GM12874 (cell line): ENCODE measurements around the gene GLE1.

Experiments
- TF ChIP-seq, protein P1 (sequence below): IDR thresholded peaks from 2 replicates; pipeline ENCODE4 v1.5.1; 2011; ENCODE audit warnings: low read depth, mild to moderate bottlenecking, control low read depth, low read length, moderate library complexity; ENCODE audit not compliant: insufficient read depth

GLE1 gene

DNA sequence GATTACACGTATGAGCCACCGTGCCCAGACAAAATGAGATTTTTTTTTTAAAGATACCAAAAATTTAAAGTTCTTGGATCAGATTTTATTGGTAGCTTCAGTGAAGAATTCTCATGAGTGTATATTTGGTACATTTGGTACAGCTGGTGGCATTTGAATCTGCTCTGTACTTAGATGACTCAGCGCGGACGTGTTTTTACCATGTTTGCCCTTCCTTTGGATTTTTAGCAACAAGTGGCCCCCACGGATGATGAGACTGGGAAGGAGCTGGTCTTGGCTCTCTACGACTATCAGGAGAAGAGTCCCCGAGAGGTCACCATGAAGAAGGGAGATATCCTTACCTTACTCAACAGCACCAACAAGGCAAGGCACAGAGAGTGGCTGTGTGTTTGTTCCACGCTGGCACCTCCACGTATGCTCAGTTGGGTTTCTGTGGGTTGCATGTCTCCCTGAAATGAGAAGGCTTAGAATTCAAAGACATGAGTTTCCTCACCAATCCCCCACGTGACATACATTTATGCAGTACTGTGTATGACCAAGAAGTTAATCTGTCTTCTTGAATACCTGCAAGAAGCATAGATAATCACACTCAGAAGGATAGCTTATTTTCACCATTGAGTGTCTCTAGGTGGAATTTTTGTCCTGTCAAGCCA lies 84.2 kb downstream of the GLE1 start:
- TF ChIP-seq, protein P1, sequence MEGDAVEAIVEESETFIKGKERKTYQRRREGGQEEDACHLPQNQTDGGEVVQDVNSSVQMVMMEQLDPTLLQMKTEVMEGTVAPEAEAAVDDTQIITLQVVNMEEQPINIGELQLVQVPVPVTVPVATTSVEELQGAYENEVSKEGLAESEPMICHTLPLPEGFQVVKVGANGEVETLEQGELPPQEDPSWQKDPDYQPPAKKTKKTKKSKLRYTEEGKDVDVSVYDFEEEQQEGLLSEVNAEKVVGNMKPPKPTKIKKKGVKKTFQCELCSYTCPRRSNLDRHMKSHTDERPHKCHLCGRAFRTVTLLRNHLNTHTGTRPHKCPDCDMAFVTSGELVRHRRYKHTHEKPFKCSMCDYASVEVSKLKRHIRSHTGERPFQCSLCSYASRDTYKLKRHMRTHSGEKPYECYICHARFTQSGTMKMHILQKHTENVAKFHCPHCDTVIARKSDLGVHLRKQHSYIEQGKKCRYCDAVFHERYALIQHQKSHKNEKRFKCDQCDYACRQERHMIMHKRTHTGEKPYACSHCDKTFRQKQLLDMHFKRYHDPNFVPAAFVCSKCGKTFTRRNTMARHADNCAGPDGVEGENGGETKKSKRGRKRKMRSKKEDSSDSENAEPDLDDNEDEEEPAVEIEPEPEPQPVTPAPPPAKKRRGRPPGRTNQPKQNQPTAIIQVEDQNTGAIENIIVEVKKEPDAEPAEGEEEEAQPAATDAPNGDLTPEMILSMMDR = no peak
